ENCODE results near the gene KLK6. TPM values are rescaled to one million over a fixed set of nuclear protein-coding genes. Genes with fewer than 3 reads are reported as not detected.

KLK6 gene
- total RNA-seq = not detected in 2 replicates

DNA sequence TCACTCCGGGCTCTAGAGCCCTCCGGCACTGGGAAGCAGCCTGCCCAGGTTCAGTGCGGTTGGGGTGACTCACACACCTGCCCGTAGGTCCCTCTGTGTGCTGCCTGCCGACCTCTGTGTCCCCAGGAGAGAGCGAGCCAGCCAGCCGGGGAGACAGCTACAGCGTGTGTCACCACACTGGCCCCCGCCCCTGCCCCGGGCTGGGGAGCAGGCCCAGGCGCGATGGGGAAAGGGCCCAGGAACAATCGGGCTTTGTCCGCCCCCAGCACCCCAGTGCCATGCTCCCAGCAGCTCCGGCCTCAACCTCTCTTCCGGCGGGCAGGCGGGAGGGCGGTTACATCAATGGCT lies at the start of gene KLK6:
Gene KLK6 (minus strand): TSS at position 179 of the 348 bp plus-strand sequence. CDS start 1,487 bp downstream, outside the sequence.
- DNase-seq = no peak
- H3K4me3 Mint-ChIP-seq = no peak within 1 kb of the TSS
- intact Hi-C loops (cut with micrococcal nuclease) = no loop called here
- no peak within 1 kb of the TSS for H3K27ac Mint-ChIP-seq
- H3K4me1 Mint-ChIP-seq = no peaks in the 10 kb centered on the region
- peaks cover 6% of the 10 kb centered on the region for H3K27me3 Mint-ChIP-seq
- H3K9me3 Mint-ChIP-seq = no peaks in the 10 kb centered on the region
- H3K36me3 Mint-ChIP-seq (ENCODE audit: low read depth) = no peaks in the 10 kb centered on the region

DNA sequence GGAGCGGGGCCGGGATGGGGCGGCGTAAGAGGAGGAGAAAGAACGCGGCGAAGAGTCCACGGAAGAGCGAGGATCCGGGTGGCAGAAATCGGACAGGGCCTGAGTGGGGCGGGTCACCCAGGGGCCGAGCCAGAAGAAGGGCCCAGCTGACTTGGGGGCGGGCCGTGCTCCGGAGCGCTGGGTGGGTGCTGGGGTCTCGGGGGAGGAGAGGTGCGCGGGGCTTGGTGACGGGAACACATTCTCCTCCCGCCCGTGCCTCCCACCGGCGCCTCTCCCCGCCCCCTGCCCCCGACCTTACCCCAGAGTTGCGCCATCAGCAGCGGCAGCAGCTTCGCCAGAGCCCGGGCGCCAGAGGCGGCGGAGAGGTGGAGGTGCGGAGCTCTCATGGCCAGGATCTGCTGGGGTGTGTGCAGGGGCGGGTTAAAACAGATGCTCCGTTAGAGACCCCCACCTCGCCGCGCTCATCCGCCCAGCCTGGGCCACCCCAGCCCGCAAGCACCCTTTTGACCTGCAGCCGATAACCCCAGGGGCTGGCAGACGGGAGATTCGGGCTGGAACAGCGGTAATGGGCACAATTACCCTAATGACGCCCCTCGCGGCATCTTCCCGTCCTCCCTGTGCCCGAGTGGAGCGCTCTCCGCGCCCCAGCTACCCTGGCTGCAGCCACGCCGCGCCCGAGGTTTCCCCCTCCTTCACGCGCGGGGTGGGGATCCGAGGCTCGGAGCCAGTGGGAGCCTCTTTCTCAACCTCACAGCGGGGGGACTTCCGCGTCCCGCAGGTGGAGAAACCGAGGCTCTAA lies 49.6 kb upstream of the KLK6 start:
- H3K36me3 Mint-ChIP-seq (ENCODE audit: low read depth) = peaks cover 4% of the 10 kb centered on the region
- H3K4me3 Mint-ChIP-seq = peak overlapping the region; percentile 56
- DNase-seq = no peak
- peaks cover 56% of the 10 kb centered on the region for H3K27me3 Mint-ChIP-seq
- peaks cover 15% of the 10 kb centered on the region for H3K4me1 Mint-ChIP-seq
- intact Hi-C loops (cut with micrococcal nuclease) = no loop called here
- no peak overlapping the region for H3K27ac Mint-ChIP-seq
- H3K9me3 Mint-ChIP-seq = no peaks in the 10 kb centered on the region

GRCh38 chr19:51016798-51017683 lies 47.6 kb upstream of the KLK6 start:
- intact Hi-C loops (cut with micrococcal nuclease) = no loop called here
- Mint-ChIP-seq H3K36me3 (ENCODE audit: low read depth) (peaks cover 4% of the 10 kb centered on the region), H3K27me3 (peaks cover 57% of the 10 kb centered on the region), H3K9me3 (no peaks in the 10 kb centered on the region), H3K4me3 (peak overlapping the region; percentile 40), H3K27ac (no peak overlapping the region), H3K4me1 (peaks cover 15% of the 10 kb centered on the region)
- no peak for DNase-seq

- intact Hi-C loops (cut with micrococcal nuclease) = no loop called here
- no peak for DNase-seq
- Mint-ChIP-seq H3K27ac (no peak overlapping the region), H3K4me1 (peaks cover 15% of the 10 kb centered on the region), H3K27me3 (peaks cover 54% of the 10 kb centered on the region), H3K9me3 (no peaks in the 10 kb centered on the region), H3K36me3 (ENCODE audit: low read depth) (peaks cover 4% of the 10 kb centered on the region), H3K4me3 (no peak overlapping the region)
Observed at GRCh38 chr19:51015691-51016267, 46.4 kb upstream of the KLK6 start.

GRCh38 chr19:51014242-51014641 lies 44.9 kb upstream of the KLK6 start:
- no peaks in the 10 kb centered on the region for H3K9me3 Mint-ChIP-seq
- H3K4me1 Mint-ChIP-seq = peaks cover 12% of the 10 kb centered on the region
- peaks cover 47% of the 10 kb centered on the region for H3K27me3 Mint-ChIP-seq
- H3K4me3 Mint-ChIP-seq = no peak overlapping the region
- no peak for DNase-seq
- peaks cover 4% of the 10 kb centered on the region for H3K36me3 Mint-ChIP-seq (ENCODE audit: low read depth)
- intact Hi-C loops (cut with micrococcal nuclease) = no loop called here
- no peak overlapping the region for H3K27ac Mint-ChIP-seq

- H3K4me1 Mint-ChIP-seq = peaks cover 7% of the 10 kb centered on the region
- H3K27me3 Mint-ChIP-seq = peaks cover 37% of the 10 kb centered on the region
- no peak for DNase-seq
- no peak overlapping the region for H3K27ac Mint-ChIP-seq
- H3K9me3 Mint-ChIP-seq = no peaks in the 10 kb centered on the region
- intact Hi-C loops (cut with micrococcal nuclease) = no loop called here
- H3K4me3 Mint-ChIP-seq = no peak overlapping the region
- peaks cover 4% of the 10 kb centered on the region for H3K36me3 Mint-ChIP-seq (ENCODE audit: low read depth)
Observed at GRCh38 chr19:51012661-51013190, 43.3 kb upstream of the KLK6 start.

DNA sequence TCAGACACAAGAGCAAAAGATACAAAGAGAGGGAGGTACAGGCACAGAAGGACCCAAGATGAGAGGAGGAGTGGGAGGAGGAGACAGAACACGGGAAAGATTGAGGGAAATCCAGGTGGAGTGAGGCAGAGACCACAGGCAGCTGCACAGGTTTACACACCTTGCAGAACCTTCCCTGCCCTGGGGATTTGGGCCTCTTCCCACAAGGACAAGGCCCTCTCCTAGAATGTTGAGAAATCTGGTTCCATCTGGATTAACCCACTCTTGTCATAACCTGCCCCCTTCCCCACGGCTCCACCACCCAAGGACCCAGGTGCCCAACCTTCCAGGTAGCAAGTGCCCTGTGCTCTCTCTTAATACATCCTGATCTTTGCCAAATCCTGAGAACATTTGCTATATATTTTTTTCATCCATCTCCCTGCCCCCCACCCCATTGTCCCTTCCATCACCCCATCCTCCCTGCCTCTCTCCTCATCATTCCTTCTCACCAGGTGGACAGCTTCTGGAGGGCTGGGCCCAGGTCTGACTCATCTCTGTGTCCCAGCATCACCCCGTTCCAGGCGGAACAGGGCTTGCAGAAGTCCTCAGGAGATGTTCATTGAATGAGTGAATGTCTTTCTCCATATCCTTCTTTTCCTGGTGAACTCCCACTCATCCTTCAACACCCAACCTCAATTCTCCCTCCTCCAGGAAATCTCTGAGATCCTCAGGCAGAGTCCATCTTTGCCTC lies 40.8 kb upstream of the KLK6 start:
- H3K9me3 Mint-ChIP-seq = no peaks in the 10 kb centered on the region
- H3K27ac Mint-ChIP-seq = no peak overlapping the region
- peaks cover 18% of the 10 kb centered on the region for H3K27me3 Mint-ChIP-seq
- peaks cover 3% of the 10 kb centered on the region for H3K4me1 Mint-ChIP-seq
- H3K36me3 Mint-ChIP-seq (ENCODE audit: low read depth) = no peaks in the 10 kb centered on the region
- DNase-seq = no peak
- no peak overlapping the region for H3K4me3 Mint-ChIP-seq
- intact Hi-C loops (cut with micrococcal nuclease) = no loop called here

GRCh38 chr19:51009061-51009891 lies 39.9 kb upstream of the KLK6 start:
- intact Hi-C loops (cut with micrococcal nuclease) = no loop called here
- peaks cover 1% of the 10 kb centered on the region for H3K4me1 Mint-ChIP-seq
- H3K27me3 Mint-ChIP-seq = peaks cover 9% of the 10 kb centered on the region
- no peak for DNase-seq
- H3K9me3 Mint-ChIP-seq = no peaks in the 10 kb centered on the region
- H3K36me3 Mint-ChIP-seq (ENCODE audit: low read depth) = no peaks in the 10 kb centered on the region
- H3K27ac Mint-ChIP-seq = no peak overlapping the region
- H3K4me3 Mint-ChIP-seq = no peak overlapping the region

GRCh38 chr19:51007488-51007887 lies 38.1 kb upstream of the KLK6 start:
- Mint-ChIP-seq H3K27me3 (peaks cover 4% of the 10 kb centered on the region), H3K27ac (no peak overlapping the region), H3K9me3 (no peaks in the 10 kb centered on the region), H3K36me3 (ENCODE audit: low read depth) (no peaks in the 10 kb centered on the region), H3K4me3 (no peak overlapping the region), H3K4me1 (no peaks in the 10 kb centered on the region)
- intact Hi-C loops (cut with micrococcal nuclease) = no loop called here
- no peak for DNase-seq

GRCh38 chr19:51006406-51006805 lies 37.0 kb upstream of the KLK6 start:
- intact Hi-C loops (cut with micrococcal nuclease) = no loop called here
- no peak overlapping the region for H3K4me3 Mint-ChIP-seq
- H3K27ac Mint-ChIP-seq = no peak overlapping the region
- DNase-seq = no peak
- no peaks in the 10 kb centered on the region for H3K9me3 Mint-ChIP-seq
- peaks cover 7% of the 10 kb centered on the region for H3K27me3 Mint-ChIP-seq
- H3K36me3 Mint-ChIP-seq (ENCODE audit: low read depth) = no peaks in the 10 kb centered on the region
- H3K4me1 Mint-ChIP-seq = no peaks in the 10 kb centered on the region

DNA sequence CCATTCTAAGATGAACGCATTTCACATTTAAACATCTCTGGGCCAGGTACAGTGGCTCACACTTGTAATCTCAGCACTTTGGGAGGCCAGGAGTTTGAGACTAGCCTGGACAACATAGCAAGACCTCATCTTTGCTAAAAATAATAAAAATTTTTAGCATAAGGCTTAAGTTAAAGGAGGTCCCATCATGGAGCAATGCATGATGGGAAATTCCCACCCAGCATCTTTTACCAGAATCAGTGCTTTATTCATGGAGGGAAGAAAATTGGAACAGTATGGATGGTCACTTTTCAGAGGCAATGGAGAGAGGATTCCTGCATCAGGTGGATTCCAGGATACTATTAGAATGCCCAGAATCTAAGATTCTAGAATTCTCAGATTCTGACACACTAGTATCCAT lies 35.9 kb upstream of the KLK6 start:
- peaks cover 6% of the 10 kb centered on the region for H3K27me3 Mint-ChIP-seq
- intact Hi-C loops (cut with micrococcal nuclease) = no loop called here
- no peak overlapping the region for H3K27ac Mint-ChIP-seq

GRCh38 chr19:51003316-51003715 lies 33.9 kb upstream of the KLK6 start:
- H3K36me3 Mint-ChIP-seq (ENCODE audit: low read depth) = no peaks in the 10 kb centered on the region
- intact Hi-C loops (cut with micrococcal nuclease) = no loop called here

More for the DNA sequence above, 35.9 kb upstream of the KLK6 start:
- Mint-ChIP-seq H3K4me3 (no peak overlapping the region), H3K4me1 (no peaks in the 10 kb centered on the region), H3K36me3 (ENCODE audit: low read depth) (no peaks in the 10 kb centered on the region), H3K9me3 (no peaks in the 10 kb centered on the region)
- no peak for DNase-seq

More at GRCh38 chr19:51003316-51003715, 33.9 kb upstream of the KLK6 start:
- Mint-ChIP-seq H3K9me3 (no peaks in the 10 kb centered on the region), H3K4me1 (no peaks in the 10 kb centered on the region), H3K27ac (no peak overlapping the region), H3K4me3 (no peak overlapping the region), H3K27me3 (peaks cover 6% of the 10 kb centered on the region)
- DNase-seq = no peak
